Right lobe of liver (tissue), 4 donors: ENCODE data around the gene CLSTN3.

ENCODE experiments used
- CTCF ChIP-seq, 4 donors: fragments of 200-600 bp in 3 of 4; fragments of 450-650 bp in 1 of 4; IDR thresholded peaks; one replicate each; pipeline versions ENCODE4 v1.5.1 to v1.8.0; 2016 to 2022; ENCODE audit warnings: antibody characterized with exemption in 4 of 4, mild to moderate bottlenecking in 2 of 4
- POLR2A ChIP-seq: fragments of 450-650 bp; IDR thresholded peaks from one replicate; pipeline ENCODE4 v1.6.1; 2017; ENCODE audit warnings: antibody characterized with exemption, mild to moderate bottlenecking
- donor health status: DM: no; HTN: no; CAD: no.
- donor health status: DM: no; HTN: no; CAD: no.
- donor health status: DM: no; HTN: yes; CAD: no.

- TF ChIP-seq CTCF (IDR thresholded peaks at IDR 0.05) (no peak), POLR2A (no peak)
These were observed 20.7 kb downstream of the CLSTN3 start for GRCh38 chr12:7150841-7151240.
